Fibroblast of pulmonary artery (primary cell): ENCODE data around the gene SLC23A2.
A peak's percentile ranks its signal among the peaks of the same experiment; 100 is the strongest.

ENCODE experiments used
- DNase-seq: peaks from one replicate; pipeline ENCODE4 v3.0.0-alpha.2; 2010; ENCODE audit warnings: low read depth
- H3K4me3 ChIP-seq: replicated peaks from 2 replicates; pipeline ENCODE4 v1.5.1; 2011; ENCODE audit warnings: low read depth, mild to moderate bottlenecking, control low read depth, low read length, moderate library complexity
- TF ChIP-seq, protein P1 (sequence below): IDR thresholded peaks from 2 replicates; pipeline ENCODE4 v1.5.1; 2011; ENCODE audit warnings: mild to moderate bottlenecking, control low read depth, low read length, inconsistent platforms; ENCODE audit errors: missing control alignments

The SLC23A2 gene

DNA sequence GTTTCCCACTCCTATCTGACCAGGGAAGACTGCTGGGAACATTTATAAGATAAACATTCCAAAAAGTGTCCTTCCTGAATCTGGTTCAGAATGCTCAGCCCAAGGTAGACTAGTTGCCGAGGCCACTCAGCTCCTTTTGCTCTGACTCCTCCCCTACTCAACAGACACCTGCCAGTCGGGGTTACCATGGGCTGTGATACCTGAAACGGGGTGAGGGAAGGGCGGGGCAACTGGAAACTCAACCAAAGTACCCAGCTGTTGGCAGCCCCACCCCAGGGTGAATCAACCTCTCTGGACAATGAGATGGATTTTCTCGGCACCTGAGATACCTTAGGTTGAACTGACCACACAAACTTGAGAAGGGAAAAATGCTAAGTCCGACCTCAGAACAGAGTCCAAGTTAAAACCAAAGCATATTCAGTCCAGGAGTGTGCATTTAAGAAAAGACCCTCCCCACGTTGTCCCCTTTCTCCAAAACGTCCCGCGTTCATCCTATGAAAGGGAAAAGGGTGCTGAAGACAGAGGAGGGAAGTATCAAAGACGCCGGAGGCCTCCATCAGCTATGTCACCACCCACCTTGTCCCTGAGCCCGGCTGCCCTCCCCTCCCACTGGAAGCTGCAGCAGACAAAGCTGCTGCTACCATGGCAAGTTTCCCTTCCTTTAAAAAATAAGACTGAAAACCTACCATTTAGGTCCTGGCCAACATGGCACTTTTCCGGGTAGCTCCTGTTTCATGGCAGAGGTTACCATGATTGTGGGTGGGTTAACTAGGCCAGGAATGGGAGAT, 100.1 kb downstream of the SLC23A2 start:
- no peak overlapping the region for H3K4me3 ChIP-seq
- TF ChIP-seq, protein P1, sequence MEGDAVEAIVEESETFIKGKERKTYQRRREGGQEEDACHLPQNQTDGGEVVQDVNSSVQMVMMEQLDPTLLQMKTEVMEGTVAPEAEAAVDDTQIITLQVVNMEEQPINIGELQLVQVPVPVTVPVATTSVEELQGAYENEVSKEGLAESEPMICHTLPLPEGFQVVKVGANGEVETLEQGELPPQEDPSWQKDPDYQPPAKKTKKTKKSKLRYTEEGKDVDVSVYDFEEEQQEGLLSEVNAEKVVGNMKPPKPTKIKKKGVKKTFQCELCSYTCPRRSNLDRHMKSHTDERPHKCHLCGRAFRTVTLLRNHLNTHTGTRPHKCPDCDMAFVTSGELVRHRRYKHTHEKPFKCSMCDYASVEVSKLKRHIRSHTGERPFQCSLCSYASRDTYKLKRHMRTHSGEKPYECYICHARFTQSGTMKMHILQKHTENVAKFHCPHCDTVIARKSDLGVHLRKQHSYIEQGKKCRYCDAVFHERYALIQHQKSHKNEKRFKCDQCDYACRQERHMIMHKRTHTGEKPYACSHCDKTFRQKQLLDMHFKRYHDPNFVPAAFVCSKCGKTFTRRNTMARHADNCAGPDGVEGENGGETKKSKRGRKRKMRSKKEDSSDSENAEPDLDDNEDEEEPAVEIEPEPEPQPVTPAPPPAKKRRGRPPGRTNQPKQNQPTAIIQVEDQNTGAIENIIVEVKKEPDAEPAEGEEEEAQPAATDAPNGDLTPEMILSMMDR: no peak

DNA sequence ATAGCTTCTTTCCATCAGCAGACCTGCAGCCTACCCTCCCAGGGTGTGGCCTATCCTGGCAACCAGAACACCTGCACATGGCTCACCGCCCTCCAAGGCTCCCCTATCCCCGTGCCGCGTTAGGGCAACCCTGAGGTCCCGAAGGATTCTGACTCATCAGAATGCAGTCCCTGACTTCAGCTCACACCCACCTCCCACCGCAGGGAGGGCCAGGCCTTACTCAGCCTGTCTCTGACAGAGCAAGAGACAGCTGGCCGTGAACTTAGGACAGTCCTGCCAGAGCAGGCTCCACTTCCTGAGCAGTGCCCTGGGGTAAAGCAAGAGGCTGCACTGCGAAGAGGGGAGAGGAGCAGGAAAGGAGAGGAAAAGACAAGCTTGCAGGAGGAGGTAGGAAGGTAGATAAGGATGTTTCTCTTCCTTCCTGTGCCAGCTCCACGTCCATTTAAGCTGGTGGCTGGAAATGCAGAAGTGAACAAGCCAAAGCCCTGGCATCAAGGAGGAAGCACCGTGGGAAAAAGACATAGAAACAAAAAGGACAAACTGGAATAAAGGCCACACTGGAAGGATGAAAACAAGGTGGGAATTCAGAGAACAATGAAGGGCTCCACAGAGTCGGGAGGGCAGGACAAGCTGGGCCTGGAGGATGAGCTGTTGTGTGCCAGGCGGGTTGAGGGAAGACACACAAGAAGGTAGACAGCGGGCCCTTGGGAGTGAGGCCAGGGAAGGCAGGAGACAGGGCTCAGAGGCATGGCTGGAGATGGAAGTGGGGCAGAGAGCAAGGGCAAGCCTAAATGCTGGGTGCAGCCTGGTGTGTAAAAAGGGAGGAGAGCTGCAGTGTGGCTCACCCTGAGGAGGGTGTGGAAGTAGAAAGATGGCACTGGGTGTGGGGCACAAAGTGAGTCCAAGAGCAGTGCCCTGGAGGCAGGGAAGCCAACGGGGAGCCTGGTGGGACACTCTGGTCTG, 102.7 kb downstream of the SLC23A2 start:
- DNase-seq: peak; percentile 68

More for the DNA sequence above, 100.1 kb downstream of the SLC23A2 start:
- DNase-seq: no peak

DNA sequence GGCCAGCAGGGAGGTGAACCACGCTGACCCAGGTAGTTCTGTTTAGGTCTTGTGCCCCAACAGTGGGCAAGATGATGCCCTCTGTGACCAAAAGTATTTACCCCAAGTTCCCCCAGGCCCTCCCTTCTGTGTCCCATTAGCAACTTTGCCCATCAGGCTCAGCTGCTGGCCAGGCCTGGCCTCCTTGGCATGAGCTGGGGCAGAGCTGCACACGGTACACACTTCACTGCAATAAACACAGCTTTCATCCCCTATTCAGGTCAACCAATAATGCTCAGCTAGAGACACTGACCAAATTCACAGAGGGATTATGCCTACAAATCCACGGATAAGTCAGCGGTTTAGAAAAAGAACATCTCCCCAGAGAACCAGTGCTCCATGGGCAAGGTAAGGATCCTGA, 103.7 kb downstream of the SLC23A2 start:
- TF ChIP-seq, protein P1: no peak
- DNase-seq: no peak
- no peak overlapping the region for H3K4me3 ChIP-seq

More for the DNA sequence above, 102.7 kb downstream of the SLC23A2 start:
- TF ChIP-seq, protein P1: no peak
- H3K4me3 ChIP-seq: no peak overlapping the region

DNA sequence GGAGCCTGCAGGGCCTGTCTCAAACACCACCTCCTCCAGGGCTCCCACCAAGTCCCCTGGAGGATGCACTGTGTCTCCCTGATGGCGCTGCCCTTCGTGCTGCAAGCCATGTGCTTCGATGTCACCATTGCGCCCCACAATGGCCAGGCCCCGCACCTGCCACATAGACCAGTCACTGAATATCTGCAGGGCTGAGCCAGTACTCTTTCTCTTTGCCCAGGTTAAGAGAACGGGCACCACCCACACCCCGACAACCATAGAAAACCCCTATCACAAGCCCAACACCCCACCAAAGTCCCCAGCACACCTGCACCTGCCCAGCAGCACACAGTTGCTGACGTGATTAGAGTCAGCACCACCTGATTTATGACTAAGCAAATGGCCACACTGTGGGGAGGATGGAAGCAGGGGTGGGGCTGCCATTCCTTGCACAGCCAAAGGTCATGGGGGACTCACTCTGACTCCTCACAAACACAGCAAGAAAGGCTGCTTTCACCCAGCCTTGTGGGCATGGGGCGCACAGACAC, 104.3 kb downstream of the SLC23A2 start:
- DNase-seq: no peak
- TF ChIP-seq, protein P1: no peak

DNA sequence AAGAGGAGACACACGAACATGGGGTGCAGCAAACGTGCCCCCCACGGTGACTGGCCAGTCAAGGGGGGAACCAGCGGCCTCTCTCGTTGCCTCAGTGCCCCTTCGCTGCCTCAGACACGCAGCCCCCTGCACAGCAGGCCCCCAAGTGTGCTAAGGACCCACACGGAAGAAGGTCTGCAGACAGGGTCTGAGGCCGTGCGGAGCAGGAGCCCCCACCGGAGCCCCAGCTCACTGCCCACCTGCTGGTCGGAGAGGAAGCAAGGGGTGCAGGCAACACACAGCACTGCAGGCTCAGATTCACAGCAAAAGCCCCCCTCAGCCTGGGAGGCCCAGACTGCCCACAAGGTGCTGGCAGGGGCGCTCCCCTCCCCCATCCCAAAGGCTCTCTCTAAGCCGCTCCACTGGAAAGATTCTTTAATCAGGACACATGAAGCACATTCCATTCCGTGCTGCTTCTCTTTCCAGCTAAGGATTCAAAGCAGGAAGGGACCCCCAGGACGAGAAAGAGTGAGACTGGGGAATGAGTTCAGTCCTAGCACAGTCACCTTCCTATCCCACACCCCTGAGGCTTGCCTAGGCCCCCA, 105.1 kb downstream of the SLC23A2 start:
- no peak overlapping the region for H3K4me3 ChIP-seq
- no peak for DNase-seq
- TF ChIP-seq, protein P1: no peak

More for the DNA sequence above, 104.3 kb downstream of the SLC23A2 start:
- no peak overlapping the region for H3K4me3 ChIP-seq

DNA sequence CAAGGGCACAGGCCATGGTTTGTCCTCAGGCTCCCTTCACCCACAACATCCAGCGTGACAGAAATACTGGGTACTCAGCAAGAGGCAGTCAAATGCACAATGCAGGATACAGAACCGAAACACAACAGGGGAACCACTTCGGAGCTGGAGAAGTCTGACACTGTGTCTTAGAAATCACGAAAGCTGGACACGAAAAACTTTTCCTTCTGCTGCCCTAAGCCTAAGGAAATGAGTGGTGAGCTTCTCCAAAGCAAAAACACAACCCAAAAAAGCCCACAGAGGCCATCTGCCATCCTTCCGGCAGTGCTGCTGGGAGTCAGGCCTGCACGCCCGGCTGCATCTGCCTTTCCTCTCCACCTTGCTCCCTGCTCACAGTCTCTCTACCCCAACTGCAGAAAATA, 106.3 kb downstream of the SLC23A2 start:
- TF ChIP-seq, protein P1: no peak
- H3K4me3 ChIP-seq: no peak overlapping the region
- DNase-seq: no peak
